IPS DF 4.7 (cell line): ENCODE measurements around the gene TMPRSS6.

Source experiments
- DNase-seq: peaks from one replicate; pipeline ENCODE4 v3.0.0-alpha.2; 2013; ENCODE audit warnings: low spot score; ENCODE audit errors: extremely low read depth

The TMPRSS6 gene

DNA sequence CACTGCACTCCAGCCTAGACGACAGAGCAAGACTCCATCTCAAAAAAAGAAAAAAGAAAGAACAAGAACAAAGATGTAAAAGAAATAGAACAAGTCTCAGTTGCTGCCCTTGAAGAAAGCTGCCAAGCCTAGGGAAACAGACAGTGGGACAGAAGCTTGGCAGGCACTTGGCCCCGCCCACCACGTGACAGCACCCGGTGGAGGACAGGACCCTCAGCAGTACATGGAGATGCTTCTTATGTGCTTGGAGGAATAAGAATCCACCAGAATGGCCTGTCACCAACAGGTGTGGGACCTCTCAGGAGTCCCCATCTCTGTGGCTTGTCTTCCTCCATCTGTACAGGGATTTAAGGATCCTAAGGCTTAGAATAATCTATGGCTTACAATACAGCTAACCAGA, 7.6 kb upstream of the TMPRSS6 start:
- DNase-seq: no peak

DNA sequence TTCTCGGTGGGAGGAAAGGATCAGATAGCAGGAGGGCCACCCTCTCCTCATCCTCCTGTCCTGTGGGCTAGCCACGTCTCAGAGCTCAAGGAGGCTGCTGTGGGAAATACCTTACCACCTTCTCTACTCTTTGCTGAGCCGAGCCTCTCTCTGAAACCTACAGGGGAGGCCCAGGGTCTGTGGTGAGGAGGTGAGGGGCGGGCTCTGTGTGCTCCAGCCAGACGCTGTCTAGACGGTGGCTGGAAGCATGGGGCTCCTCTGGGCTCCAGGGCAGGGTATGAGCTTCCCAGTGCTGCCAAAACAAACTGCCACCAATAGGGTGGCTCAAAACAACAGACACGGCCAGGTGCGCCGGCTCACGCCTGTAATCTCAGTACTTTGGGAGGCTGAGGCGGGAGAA, 5.5 kb upstream of the TMPRSS6 start:
- no peak for DNase-seq

DNA sequence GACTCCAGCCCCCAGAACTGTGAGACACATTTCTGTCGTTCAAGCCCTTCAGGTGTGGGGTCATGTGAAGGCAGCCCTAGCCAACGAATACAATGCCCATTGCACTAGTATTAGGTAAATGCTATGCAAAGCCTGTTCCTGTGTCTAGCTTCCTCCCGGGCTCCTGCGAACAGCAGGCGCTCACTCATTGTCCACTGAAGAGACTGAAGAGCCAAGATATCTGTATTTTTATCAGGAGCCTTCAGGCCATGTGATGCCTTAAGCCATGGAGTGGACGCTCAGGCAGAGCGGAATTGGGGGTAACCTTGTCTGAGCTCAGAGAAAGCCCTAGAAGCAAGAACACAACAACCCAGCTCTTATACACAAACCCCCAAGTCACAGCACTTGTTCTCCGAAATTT, 4.2 kb upstream of the TMPRSS6 start:
- DNase-seq: no peak

DNA sequence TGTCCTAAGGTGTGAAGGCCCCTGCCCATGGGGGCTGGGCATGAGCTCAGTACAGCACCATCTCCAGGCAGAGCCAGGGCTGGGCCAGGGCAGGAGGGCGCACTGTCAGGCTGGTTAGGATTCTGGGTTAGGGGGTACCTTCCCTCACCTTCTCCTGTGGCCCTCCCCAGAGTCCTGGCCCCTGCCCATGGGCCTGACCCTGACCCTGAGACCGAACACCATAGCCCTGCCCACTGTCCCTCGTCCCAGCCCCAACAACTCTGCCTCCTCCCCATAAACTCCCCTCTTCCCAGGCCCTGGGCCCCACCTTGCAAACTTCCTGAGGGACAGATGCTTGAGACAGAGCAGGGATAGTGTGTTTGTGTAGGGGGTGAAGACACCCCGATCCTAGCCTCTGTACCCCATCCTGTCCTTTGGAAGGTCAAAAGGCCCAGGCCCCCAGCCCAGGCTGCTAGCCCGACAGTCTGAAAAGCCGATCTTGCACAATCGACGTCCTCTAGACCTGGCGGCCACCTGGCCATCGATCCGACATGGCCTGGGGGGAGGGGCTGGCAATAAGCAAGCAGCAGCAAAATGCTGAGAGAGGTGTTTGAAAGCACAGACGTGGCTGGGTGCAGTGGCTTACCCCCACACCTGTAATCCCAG, 2.7 kb upstream of the TMPRSS6 start:
- no peak for DNase-seq

DNA sequence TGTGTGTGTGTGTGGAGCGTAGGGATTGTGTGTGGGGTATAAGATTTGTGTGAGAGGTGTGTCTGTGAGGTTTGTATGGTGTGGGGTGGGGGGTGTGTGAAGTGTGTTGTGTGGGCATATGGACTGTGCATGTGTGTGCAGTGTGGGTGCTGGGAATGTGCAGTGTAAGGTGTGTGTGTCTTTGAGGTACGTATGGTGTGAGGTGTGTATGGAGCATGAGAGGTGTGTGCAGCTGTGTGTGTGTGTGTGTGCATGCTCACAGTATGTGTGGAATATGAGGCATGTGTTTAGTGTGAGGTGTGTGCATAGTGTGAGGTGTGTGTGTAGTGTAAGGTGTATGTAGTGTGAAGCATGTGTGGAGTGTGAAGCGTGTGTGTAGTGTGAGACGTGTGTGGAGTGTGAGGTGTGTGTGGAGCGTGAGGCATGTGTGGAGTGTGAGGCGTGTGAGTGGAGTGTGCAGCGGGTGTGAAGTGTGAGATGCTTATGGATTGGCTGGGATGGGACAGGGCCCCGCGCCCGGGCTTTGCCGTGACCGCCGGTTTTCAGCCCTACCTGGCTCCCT, 1.7 kb upstream of the TMPRSS6 start:
- no peak for DNase-seq

DNA sequence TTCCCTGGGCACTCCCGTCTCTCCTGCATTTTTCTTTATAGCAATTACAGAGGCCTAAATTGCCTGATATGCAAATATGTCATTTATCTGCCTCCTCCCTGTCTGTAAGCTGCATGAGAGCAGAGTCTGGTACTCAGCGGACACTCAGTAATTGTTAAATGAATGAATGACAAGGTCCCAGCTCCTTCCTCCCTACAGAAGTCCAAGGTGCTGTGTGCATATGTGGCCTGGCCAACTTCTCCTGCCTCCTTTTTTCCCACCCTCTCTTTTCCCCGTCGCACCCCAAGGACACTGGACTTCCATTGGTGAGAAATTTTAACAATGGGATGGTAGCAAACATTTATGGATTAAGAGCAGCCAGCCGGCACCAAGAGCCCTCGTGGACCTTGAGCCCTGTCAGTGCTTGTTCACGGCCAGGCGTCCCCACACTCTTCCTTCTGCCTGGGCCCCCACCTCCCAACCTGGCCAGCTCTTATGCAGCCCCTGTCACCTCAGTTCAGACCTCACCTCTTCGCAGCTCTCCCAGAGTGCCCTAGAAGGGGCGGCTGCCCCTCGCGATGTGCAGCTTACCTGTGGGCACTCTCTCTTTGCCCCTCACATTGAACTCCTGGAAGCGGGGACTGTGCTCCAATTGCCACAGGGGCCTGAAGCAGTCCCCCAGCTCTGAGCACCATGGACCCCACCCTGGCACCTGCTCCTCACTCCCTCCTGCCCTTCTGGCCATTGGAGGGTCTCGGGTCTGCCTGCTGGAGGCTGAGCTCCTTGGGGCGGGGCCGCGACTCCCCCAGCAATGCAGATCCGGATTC, 1.5 kb downstream of the TMPRSS6 start:
- DNase-seq: no peak

DNA sequence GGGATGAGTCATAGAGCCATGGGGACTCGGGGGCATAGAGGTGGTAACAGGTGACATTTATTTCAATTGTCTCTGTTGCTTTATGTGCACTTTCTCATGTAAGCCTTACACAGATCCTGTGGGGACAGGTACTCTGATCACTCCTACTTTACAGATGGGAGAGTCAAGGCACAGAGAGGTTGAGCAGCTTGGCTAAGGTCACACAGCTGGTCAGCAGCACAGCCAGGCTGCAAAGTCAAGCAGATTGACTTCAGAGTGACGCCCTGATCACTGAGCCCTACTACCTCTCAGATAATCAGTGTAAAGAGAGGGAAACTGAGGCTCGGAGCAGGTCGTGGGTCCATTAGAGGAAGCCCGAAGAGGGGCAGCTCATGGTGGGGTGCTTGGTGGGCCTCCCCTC, 3.5 kb downstream of the TMPRSS6 start:
- no peak for DNase-seq

DNA sequence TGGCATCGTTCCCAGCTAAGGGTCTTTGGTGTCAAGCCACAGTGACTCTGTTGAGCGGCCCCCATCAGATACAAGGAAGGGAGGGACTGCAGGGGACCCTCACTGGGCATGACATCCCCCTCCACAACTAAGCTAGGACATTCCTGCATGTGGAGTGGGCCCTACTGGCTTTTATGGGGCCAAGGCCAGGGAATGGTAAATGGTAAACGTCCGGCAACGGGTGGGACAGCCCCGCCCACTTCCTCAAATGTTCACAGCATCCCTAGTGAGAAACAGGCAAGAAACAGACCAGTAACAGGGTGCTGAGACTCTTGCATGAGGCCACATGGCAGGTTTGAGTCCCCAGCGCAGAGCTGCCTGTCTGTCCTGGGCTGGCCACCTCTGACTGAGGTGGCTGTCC, 4.4 kb downstream of the TMPRSS6 start:
- DNase-seq: no peak

DNA sequence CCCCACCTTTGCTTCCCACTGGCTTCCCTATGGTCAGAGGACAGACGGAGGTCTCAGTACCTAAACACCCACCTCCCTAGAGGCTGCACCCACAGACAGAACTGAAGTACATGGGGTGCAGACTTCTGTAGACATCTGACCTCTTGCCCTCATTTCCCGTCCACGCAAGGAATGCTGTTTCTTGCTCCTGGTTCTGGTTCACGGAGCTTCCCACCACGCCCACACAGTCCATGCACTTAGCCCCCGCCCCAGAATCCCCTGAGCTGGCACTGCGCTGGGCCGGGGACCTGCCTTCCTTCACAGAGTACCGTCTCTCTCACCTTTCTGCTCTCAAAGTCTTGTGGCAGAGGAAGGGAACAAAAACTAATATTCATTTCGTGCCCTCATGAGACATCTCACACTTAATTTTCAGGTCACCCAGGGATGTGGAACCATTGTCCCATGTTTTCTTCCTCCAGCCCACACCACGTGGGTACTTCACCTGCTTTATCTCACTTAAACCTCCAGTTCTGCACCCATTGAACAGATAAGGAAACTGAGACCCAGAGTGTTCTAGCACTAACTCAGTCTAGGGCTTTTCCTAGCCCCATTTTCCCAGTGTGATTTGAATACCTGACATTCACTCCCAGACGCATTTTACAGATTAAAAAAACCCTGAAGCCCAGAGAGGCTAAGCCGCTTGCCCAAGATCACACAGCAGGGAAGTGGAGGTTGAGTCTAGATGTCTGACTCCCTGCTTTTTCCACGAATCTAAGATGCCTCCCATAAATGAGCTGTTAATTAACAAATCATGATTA, 5.7 kb downstream of the TMPRSS6 start:
- DNase-seq: no peak

DNA sequence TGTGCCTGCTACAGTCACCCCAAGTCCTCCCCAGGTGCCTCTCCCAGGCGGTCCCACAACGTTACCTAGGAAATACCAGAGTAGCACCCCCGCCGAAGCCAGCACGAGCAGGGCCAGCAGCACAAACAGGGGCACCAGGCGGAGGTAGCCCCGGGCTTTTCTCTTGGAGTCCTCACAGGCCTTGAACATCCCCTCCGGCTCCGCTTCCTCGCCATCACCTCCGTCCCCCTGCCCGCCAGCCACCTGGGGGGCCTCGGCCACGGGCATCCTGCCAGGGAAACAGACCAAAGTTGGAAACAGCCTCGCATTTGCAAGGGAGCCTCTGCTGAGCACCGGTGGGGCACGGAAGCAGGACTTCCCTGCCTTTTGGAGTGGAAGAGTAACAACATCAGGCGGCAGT, 6.4 kb downstream of the TMPRSS6 start:
- DNase-seq: no peak

DNA sequence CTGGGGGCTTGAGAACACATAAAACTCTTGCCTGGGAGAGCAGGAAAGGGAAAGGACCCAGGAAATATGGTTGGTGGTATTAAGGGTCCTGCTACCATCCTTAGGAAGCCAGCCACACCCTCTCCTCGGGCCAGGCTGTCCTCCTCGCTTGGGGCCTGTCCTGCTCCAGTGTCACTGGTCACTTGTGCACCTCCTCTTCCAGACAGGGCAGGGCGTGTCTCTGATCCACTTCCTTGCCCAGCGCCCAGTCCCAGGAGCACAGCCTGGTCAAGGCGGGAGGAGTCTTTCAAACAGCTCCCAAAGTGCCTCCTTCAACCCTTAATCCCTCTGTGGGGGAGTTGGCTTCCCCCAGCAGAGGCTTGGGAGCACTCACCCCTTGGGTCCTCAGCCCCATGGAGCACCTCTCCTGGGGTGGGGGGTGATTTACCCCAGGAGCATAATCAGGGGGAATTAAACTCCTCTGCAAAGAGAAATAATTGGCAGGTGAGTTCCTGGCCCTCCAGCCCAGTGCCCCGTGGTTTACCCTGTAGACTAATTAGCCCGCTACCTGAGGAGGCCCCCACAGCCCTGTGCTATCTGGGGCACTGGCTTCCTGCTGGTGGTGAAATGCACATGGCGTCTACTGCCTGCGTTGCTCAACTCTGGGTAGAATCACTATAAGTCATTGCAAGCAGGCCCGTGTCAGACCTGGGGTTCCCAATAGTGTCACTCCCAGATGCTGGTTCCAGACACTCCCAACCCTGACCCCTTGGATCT, 8.0 kb downstream of the TMPRSS6 start:
- no peak for DNase-seq

DNA sequence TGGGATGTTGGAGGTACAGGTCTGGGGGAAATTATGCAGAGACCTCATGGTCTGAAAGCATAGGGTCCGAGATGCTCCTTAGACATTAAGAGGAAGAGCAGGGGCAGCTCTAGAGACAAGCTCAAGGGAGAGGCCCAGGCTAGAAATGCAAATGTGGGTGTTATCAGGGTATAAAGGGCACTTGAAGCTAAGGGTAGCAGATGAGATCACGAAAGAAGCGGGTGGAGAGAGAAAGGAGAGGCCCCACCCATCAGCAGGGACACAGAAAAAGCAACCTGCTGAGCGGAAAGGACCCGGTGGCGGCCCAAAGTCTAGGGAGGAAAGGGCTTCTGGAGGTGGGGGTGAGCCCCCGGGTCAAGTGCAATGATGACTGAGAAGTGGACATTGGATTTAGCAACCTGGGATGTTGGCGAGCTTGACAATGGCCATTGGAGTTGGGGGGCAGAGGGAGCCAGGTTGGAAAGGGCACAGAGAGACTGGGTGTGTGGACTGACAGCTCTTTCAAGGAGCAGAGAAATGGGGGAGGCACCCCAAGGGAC, 8.9 kb downstream of the TMPRSS6 start:
- no peak for DNase-seq

DNA sequence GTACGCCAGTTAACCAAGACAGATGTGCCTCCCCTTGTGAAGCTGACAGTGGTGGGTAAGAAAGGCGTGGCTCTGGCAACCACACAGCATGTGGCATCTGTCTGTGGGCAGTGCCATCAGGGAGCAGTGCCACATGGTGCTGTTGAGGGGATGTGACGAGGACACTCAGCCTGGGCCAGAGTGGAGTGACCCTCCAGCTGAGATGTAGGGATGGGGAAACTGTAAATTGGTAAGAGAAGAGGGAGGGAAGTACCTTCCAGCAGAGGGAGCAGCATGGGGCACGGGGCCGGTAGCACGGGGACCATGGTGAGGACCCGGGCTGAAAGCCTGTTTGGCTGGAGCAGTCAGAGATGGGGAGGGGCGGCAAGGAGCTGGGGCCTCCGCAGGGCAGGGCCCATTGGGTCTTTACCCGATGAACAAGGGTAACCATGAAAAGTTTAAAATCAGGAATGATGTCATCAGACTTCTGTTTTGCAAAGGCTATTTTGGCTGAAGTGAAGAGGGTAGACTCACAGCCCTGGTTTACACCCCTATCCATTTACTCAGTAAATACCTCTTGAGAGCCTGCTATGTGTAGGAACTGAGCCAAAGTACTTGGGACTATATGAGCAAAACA, 10.4 kb downstream of the TMPRSS6 start:
- DNase-seq: no peak

DNA sequence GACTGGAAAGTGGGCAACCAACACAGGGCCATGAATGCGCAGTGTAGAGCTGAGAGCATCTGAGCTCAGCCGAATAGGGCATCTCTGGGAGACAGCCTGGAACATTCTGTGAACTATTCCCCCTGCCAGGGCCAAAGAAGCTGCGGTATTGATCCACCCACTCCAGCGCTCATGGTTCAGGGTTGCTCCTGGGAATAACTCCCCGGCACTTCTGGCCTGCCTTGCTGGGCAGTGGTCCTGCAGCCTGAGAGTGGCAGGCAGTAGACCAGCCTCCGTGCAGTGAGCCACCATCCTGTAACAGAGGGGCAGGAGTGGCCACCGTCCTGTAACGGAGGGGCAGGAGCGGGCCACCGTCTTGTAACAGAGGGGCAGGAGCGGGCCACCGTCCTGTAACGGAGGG, 12.2 kb downstream of the TMPRSS6 start:
- DNase-seq: no peak

DNA sequence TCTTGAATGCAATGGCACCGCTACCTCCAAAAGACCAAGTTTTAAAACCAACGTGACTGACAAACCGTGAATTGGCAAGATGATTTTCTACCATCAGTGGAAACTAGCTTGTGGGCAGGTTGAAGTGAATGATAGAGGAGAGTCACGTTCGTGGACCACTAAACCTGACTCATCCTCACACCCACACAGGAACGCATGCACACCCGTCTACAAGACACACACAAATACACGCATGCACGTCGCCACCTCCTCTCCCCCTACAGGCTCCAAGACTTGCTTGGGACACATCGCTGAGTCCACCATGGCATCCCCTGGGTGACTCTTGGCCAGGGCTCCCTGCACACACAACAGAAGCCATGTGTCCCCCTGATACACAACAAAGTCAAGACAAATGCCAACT, 14.4 kb downstream of the TMPRSS6 start:
- DNase-seq: no peak

DNA sequence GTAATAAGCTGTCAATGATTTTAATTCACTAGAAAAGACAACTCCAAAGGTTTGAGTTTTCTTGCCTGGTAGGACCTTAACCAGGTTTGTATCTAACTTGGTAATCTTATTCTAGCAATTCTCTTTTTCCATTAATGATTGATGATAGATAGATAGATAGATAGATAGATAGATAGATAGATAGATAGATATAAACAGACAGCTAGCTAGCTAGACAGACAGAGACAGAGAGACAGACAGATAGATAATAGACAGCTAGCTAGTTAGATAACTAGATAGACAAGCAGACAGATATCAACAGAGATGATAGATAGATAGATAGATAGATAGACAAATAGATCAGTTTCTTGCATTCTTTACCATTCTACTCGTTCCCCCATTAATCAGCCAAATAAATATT, 15.3 kb downstream of the TMPRSS6 start:
- no peak for DNase-seq

DNA sequence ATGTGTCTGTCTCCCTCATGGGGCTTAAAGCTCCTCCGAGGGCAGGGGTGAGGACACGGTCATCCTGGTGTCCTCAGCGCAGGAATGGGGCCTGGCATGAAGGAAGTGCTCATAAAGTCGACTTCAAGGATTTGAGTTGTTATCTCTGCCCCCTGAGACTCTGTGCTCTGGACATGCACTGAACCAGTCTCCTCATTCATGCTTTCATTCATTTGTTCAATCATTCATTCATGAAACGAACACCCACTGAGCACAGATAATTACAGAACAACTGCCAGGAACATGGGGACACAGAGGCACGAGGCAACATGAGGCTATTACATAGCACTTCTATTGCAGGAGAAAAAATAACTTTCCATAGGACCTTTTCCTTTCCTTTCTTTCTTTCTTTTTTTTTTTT, 16.5 kb downstream of the TMPRSS6 start:
- DNase-seq: no peak

DNA sequence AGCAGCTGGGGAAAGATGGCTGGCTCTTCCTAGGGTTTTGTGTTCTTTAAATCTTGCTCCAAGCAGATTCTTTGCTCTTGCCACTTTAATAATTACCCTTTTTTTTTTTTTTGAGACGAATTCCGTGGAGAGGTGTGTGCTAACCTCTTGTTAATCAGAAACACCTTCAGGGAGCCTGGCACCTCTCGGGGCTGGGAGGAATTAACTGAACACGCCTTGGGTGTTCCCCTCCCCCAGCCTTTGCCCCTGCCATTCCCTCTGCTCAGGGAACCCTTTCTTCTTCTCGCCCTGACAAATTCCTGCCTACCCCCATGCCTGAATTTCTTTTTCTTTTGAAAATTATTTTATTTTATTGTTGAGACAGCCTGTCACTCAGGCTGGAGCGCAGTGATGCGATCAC, 17.5 kb downstream of the TMPRSS6 start:
- no peak for DNase-seq

DNA sequence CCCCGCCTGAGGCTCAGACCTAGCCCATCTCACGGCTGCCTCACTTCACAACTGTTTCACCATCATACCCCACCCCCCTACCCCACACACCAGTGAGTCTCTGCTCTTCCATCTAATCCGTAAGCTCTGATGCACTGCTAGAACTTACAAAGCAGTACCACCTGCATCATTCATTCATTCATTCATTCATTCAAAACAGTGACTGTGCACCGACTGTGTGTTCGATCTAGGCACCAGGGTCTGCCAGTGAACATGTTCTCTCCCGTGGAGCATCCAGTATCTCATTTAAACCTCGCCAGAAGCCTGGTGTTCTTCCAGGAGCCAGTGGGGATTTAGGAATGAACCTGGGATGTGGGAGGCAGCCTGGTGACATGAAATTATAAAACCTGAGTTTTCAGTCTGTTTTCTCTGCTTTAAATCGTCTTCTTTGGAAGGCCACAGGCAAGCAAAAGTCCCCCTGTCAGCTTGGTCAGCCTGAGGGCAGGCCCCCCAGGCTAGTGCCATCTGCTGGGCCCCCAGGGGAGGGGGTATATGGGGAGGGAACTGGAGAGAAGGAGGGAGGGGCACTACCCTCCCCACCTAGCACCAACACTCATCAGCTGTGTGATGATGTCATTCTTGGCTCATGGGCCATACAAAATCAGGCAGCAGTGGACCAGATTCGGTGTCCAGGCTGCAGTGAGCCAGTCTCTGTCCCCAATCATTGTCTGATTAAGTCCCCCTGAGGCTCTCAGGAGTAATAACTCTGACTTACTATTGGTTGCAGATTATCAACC, 18.4 kb downstream of the TMPRSS6 start:
- DNase-seq: no peak

DNA sequence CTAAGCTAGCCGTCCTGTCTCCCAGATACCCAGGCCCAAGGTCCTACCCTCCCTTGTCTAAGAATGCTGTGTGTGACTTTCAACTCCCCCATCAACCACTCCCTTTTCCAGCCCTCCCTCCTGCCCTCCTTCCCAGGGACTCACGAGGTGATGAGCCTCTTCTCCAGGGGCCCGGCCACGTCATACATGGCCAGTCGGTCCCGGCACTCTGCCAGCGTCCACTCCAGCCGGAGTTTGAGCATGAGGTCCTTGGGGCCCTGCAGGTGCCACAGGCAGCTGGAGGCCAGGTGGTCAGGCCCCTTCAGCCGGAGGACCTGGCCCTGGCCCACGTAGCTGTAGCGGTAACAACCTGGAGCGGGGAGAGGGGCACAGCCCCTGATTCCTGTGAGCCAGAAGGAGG, 20.1 kb downstream of the TMPRSS6 start:
- no peak for DNase-seq
